GM12873 (cell line): ENCODE results near the gene STC2.

Source experiments
- CTCF ChIP-seq: IDR thresholded peaks from 2 replicates; pipeline ENCODE4 v1.5.1; 2012; ENCODE audit warnings: low read depth, mild to moderate bottlenecking, moderate library complexity, low read length, control low read depth; ENCODE audit not compliant: insufficient read depth; ENCODE audit errors: missing control alignments

The STC2 gene

GRCh38 chr5:173341961-173342430, 13.8 kb upstream of the STC2 start:
- TF ChIP-seq CTCF: no peak

GRCh38 chr5:173340984-173341383, 12.8 kb upstream of the STC2 start:
- TF ChIP-seq CTCF: no peak

GRCh38 chr5:173340451-173340850, 12.2 kb upstream of the STC2 start:
- no peak for TF ChIP-seq CTCF

GRCh38 chr5:173339286-173339685, 11.1 kb upstream of the STC2 start:
- no peak for TF ChIP-seq CTCF

GRCh38 chr5:173338380-173339015, 10.3 kb upstream of the STC2 start:
- TF ChIP-seq CTCF: no peak

- no peak for TF ChIP-seq CTCF
These were observed 6.6 kb upstream of the STC2 start for GRCh38 chr5:173334808-173335207.

GRCh38 chr5:173333925-173334661, 5.9 kb upstream of the STC2 start:
- no peak for TF ChIP-seq CTCF
